K562 (cell line): ENCODE results near the gene INSR. TPM values are rescaled to one million over a fixed set of nuclear protein-coding genes. Genes with fewer than 3 reads are reported as not detected.
A peak's percentile ranks its signal among the peaks of the same experiment; 100 is the strongest.

Experiments used
- ATF3 ChIP-seq, 2 experiments: fragments of 450-650 bp in 1 of 2; sonication (generic) in 1 of 2; formaldehyde crosslinking in 1 of 2; IDR thresholded peaks in 1 of 2; conservative IDR thresholded peaks in 1 of 2; 2 replicates each; pipeline versions ENCODE4 v1.6.1 to v1.8.1; 2016 to 2023; ENCODE audit warnings: mild to moderate bottlenecking in 2 of 2, moderate library complexity in 2 of 2, inconsistent platforms in 1 of 2, missing genetic modification reagents in 1 of 2
- CBX3 ChIP-seq, 2 experiments: IDR thresholded peaks; 1 replicate in 1 of 2; 2 replicates in 1 of 2; pipeline ENCODE4 v1.6.1; 2012; ENCODE audit warnings: inconsistent platforms in 2 of 2, low read length in 2 of 2, borderline replicate concordance in 1 of 2, control low read depth in 1 of 2
- CBX8 ChIP-seq: fragments of 200-600 bp; sonication (generic); IDR thresholded peaks from 2 replicates; pipeline ENCODE4 v1.6.1; 2012; ENCODE audit warnings: borderline replicate concordance, mixed run types, low read depth, mild to moderate bottlenecking, moderate library complexity, mixed read lengths, low read length, control low read depth, inconsistent platforms; ENCODE audit not compliant: poor library complexity, severe bottlenecking; ENCODE audit errors: extremely low read depth
- CHAMP1 ChIP-seq: fragments of 450-650 bp; IDR thresholded peaks from 2 replicates; pipeline ENCODE4 v1.6.1; 2016; ENCODE audit warnings: mild to moderate bottlenecking
- E2F3 ChIP-seq: fragments of 250-450 bp; sonication (Bioruptor Pico); IDR thresholded peaks from 2 replicates; pipeline ENCODE4 v1.4.0; 2020; ENCODE audit warnings: mild to moderate bottlenecking
- GTF2E2 ChIP-seq: fragments of 200-800 bp; sonication (Bioruptor generic); IDR thresholded peaks from 2 replicates; pipeline ENCODE4 v1.6.1; 2016; ENCODE audit warnings: missing genetic modification characterization, missing compliant biosample characterization
- NR0B1 ChIP-seq: fragments of 450-650 bp; IDR thresholded peaks from one replicate; pipeline ENCODE4 v1.6.1; 2018; ENCODE audit warnings: mild to moderate bottlenecking, moderate library complexity; ENCODE audit not compliant: partially characterized antibody
- TRIM24 ChIP-seq, 2 experiments: fragments of 450-650 bp; IDR thresholded peaks; 2 replicates each; pipeline ENCODE4 v1.6.1; 2016
- ZFP30 ChIP-seq: fragments of 250-450 bp; sonication (Bioruptor Pico); IDR thresholded peaks from 2 replicates; pipeline ENCODE4 v1.8.0; 2022; ENCODE audit warnings: moderate library complexity, mild to moderate bottlenecking, inconsistent platforms, borderline replicate concordance
- ZNF232 ChIP-seq: sonication (generic); formaldehyde crosslinking; IDR thresholded peaks from 2 replicates; pipeline ENCODE4 v1.8.0; 2022; ENCODE audit warnings: mild to moderate bottlenecking, missing genetic modification reagents
- ZNF518B ChIP-seq: fragments of 250-450 bp; sonication (Bioruptor Pico); IDR thresholded peaks from 2 replicates; pipeline ENCODE4 v1.5.0; 2021; ENCODE audit warnings: mild to moderate bottlenecking, moderate library complexity
- ZNF609 ChIP-seq: sonication (generic); formaldehyde crosslinking; IDR thresholded peaks from 2 replicates; pipeline ENCODE4 v1.8.1; 2023; ENCODE audit warnings: missing genetic modification reagents, mild to moderate bottlenecking, borderline replicate concordance
- polyA plus RNA-seq, 8 experiments: library from polyadenylated mRNA; depleted of rRNA in 4 of 8; stranded (reverse) in 5 of 8; unstranded in 3 of 8; fragments of >200 nt; fragmentation: Nextera tagmentation in 2 of 8; fragmentation: Illumina TruSeq in 1 of 8; extraction: Ambion mirVana in 2 of 8; extraction: Trizol in 1 of 8; gene quantifications; 2 replicates each; pipeline versions ENCODE4 v1.2.1 to v1.2.3, GENCODE V29; 2011 to 2014; ENCODE audit warnings: inconsistent platforms in 1 of 8, missing spikeins in 1 of 8
- total RNA-seq, 7 experiments: library from RNA; depleted of rRNA in 6 of 7; stranded (reverse); fragments of >200 nt in 6 of 7; fragmentation: Illumina TruSeq in 2 of 7; extraction: Trizol in 2 of 7; gene quantifications; 2 replicates each; pipeline versions ENCODE4 v1.2.1 to v1.2.3, GENCODE V29; 2011 to 2021; ENCODE audit warnings: low replicate concordance in 1 of 7

The INSR gene
- total and polyA plus RNA-seq, 9 of the 15 experiments (the other 6 are each of a cell fraction or from before 2014, with no cell fraction given), result 0.04 to 0.88 (median 0.41) TPM

- TF ChIP-seq CHAMP1 (0 out of 2 replicates have a peak, but pooled peaks have one; percentile 64), GTF2E2 (tag) (no peak), TRIM24 (IDR thresholded peaks at IDR 0.05) (0 out of 4 replicates have a peak, but pooled peaks have one; percentile 8 to 39), NR0B1 (no peak), E2F3 (no peak), ZFP30 (no peak), ZNF609 (CRISPR knock-in tag) (no peak), CBX3 (IDR thresholded peaks at IDR 0.05; ENCODE audit: borderline replicate concordance in 1 of 2, low read length in 2 of 2) (peak in 1 of 2 experiments; percentile 95; a peak in 2 of 3 replicates), ATF3 (IDR thresholded peaks at IDR 0.05) (peak; percentile 66), ATF3 (CRISPR knock-in tag; conservative IDR thresholded peaks at IDR 0.05) (no peak), ZNF518B (CRISPR knock-in tag) (no peak), CBX8 (no peak), ZNF232 (CRISPR knock-in tag) (no peak)
Observed at GRCh38 chr19:7078008-7078407, 216.2 kb downstream of the INSR start (continued).
